ENCODE results near the gene PITPNM1. TPM values are rescaled to one million over a fixed set of nuclear protein-coding genes. Genes with fewer than 3 reads are reported as not detected.

The PITPNM1 gene
- total RNA-seq, 1 experiment from 2014 or later: 9.7 TPM

- no peak overlapping the region for H3K4me3 ChIP-seq
- no peak overlapping the region for H3K27ac ChIP-seq
- no peaks in the 10 kb centered on the region for H3K36me3 ChIP-seq
- no peaks in the 10 kb centered on the region for H3K27me3 ChIP-seq
- H3K9me3 ChIP-seq (replicated peaks): peaks cover 9% of the 10 kb centered on the region
- no peaks in the 10 kb centered on the region for H3K4me1 ChIP-seq
- peak in 1 of 2 experiments; percentile 17 for DNase-seq
Measured at GRCh38 chr11:67534070-67534679, 29.0 kb upstream of the PITPNM1 start.

GRCh38 chr11:67532889-67533288, 27.7 kb upstream of the PITPNM1 start:
- peaks cover 9% of the 10 kb centered on the region for H3K9me3 ChIP-seq (replicated peaks)
- no peaks in the 10 kb centered on the region for H3K4me1 ChIP-seq
- DNase-seq: no peak

GRCh38 chr11:67530282-67530592, 25.1 kb upstream of the PITPNM1 start:
- H3K27me3 ChIP-seq: no peaks in the 10 kb centered on the region
- H3K4me3 ChIP-seq: no peak overlapping the region

More at GRCh38 chr11:67532889-67533288, 27.7 kb upstream of the PITPNM1 start:
- Histone ChIP-seq H3K36me3 (no peaks in the 10 kb centered on the region), H3K4me3 (no peak overlapping the region), H3K27ac (no peak overlapping the region), H3K27me3 (no peaks in the 10 kb centered on the region)

GRCh38 chr11:67528376-67528775, 23.2 kb upstream of the PITPNM1 start:
- H3K36me3 ChIP-seq: no peaks in the 10 kb centered on the region
- H3K27me3 ChIP-seq: no peaks in the 10 kb centered on the region
- no peak overlapping the region for H3K27ac ChIP-seq
- no peaks in the 10 kb centered on the region for H3K9me3 ChIP-seq (replicated peaks)
- no peaks in the 10 kb centered on the region for H3K4me1 ChIP-seq
- no peak for DNase-seq
- no peak overlapping the region for H3K4me3 ChIP-seq

More at GRCh38 chr11:67530282-67530592, 25.1 kb upstream of the PITPNM1 start:
- no peaks in the 10 kb centered on the region for H3K36me3 ChIP-seq
- peaks cover 9% of the 10 kb centered on the region; the same call in 1 of the 2 replicates for H3K9me3 ChIP-seq (replicated peaks)
- no peak for DNase-seq
- H3K4me1 ChIP-seq: no peaks in the 10 kb centered on the region
- H3K27ac ChIP-seq: no peak overlapping the region

- H3K9me3 ChIP-seq (replicated peaks): no peaks in the 10 kb centered on the region
- no peaks in the 10 kb centered on the region for H3K4me1 ChIP-seq
- H3K36me3 ChIP-seq: no peaks in the 10 kb centered on the region
- H3K27me3 ChIP-seq: no peaks in the 10 kb centered on the region
- no peak overlapping the region for H3K4me3 ChIP-seq
- DNase-seq: no peak
- no peak overlapping the region for H3K27ac ChIP-seq
Measured at GRCh38 chr11:67525275-67525976, 20.3 kb upstream of the PITPNM1 start.

GRCh38 chr11:67524480-67524808, 19.3 kb upstream of the PITPNM1 start:
- H3K4me3 ChIP-seq: no peak overlapping the region
- no peak overlapping the region for H3K27ac ChIP-seq
- no peaks in the 10 kb centered on the region for H3K4me1 ChIP-seq
- no peaks in the 10 kb centered on the region for H3K27me3 ChIP-seq
- H3K36me3 ChIP-seq: no peaks in the 10 kb centered on the region
- H3K9me3 ChIP-seq (replicated peaks): no peaks in the 10 kb centered on the region
- DNase-seq: no peak

- no peaks in the 10 kb centered on the region for H3K9me3 ChIP-seq (replicated peaks)
- no peaks in the 10 kb centered on the region for H3K4me1 ChIP-seq
- no peak overlapping the region for H3K4me3 ChIP-seq
- H3K27ac ChIP-seq: no peak overlapping the region
- H3K27me3 ChIP-seq: no peaks in the 10 kb centered on the region
- no peaks in the 10 kb centered on the region for H3K36me3 ChIP-seq
- no peak for DNase-seq
Measured at GRCh38 chr11:67523556-67524479, 18.7 kb upstream of the PITPNM1 start.

GRCh38 chr11:67522844-67523555, 17.8 kb upstream of the PITPNM1 start, which contains the start of gene CABP2:
CABP2 (minus strand) TSS chr11:67523446; CDS start chr11:67523326, 120 bp downstream.
- no peaks in the 10 kb centered on the region for H3K27me3 ChIP-seq
- no peak within 1 kb of the TSS for H3K4me3 ChIP-seq
- no peak within 1 kb of the TSS for H3K27ac ChIP-seq
- no peak for DNase-seq
- no peaks in the 10 kb centered on the region for H3K4me1 ChIP-seq
- H3K36me3 ChIP-seq: no peaks in the 10 kb centered on the region
- H3K9me3 ChIP-seq (replicated peaks): no peaks in the 10 kb centered on the region

GRCh38 chr11:67522338-67522737, 17.2 kb upstream of the PITPNM1 start:
- Histone ChIP-seq H3K27ac (no peak overlapping the region), H3K27me3 (no peaks in the 10 kb centered on the region), H3K9me3 (replicated peaks) (no peaks in the 10 kb centered on the region), H3K4me1 (no peaks in the 10 kb centered on the region), H3K36me3 (no peaks in the 10 kb centered on the region), H3K4me3 (no peak overlapping the region)
- no peak for DNase-seq

- no peak for DNase-seq
- Histone ChIP-seq H3K4me1 (no peaks in the 10 kb centered on the region), H3K27ac (no peak overlapping the region), H3K4me3 (no peak overlapping the region), H3K36me3 (no peaks in the 10 kb centered on the region), H3K9me3 (replicated peaks) (no peaks in the 10 kb centered on the region), H3K27me3 (no peaks in the 10 kb centered on the region)
Measured at GRCh38 chr11:67521924-67522323, 16.8 kb upstream of the PITPNM1 start.

- Histone ChIP-seq H3K27me3 (peaks cover 2% of the 10 kb centered on the region; the same call in 1 of the 2 replicates), H3K27ac (no peak overlapping the region), H3K9me3 (replicated peaks) (no peaks in the 10 kb centered on the region), H3K36me3 (no peaks in the 10 kb centered on the region), H3K4me1 (no peaks in the 10 kb centered on the region), H3K4me3 (no peak overlapping the region)
- DNase-seq: no peak
Measured at GRCh38 chr11:67520856-67521824, 16.0 kb upstream of the PITPNM1 start.

GRCh38 chr11:67519726-67520125, 14.6 kb upstream of the PITPNM1 start:
- H3K4me3 ChIP-seq: no peak overlapping the region
- H3K27me3 ChIP-seq: peaks cover 11% of the 10 kb centered on the region; the same call in 1 of the 2 replicates
- no peak for DNase-seq
- H3K27ac ChIP-seq: no peak overlapping the region
- H3K9me3 ChIP-seq (replicated peaks): no peaks in the 10 kb centered on the region
- no peaks in the 10 kb centered on the region for H3K36me3 ChIP-seq
- no peaks in the 10 kb centered on the region for H3K4me1 ChIP-seq

- Histone ChIP-seq H3K27ac (no peak overlapping the region), H3K27me3 (peaks cover 11% of the 10 kb centered on the region; the same call in 1 of the 2 replicates), H3K9me3 (replicated peaks) (no peaks in the 10 kb centered on the region), H3K36me3 (no peaks in the 10 kb centered on the region), H3K4me1 (no peaks in the 10 kb centered on the region), H3K4me3 (no peak overlapping the region)
- DNase-seq: no peak
Measured at GRCh38 chr11:67517784-67518552, 12.8 kb upstream of the PITPNM1 start.
